Suppressor macrophage treated with lipopolysaccharide for 4 hours (primary cell): ENCODE data around the gene NIPA2.

Experiments used
- DNase-seq: peaks from one replicate; pipeline ENCODE4 v3.0.0-alpha.2; 2020

NIPA2 gene

GRCh38 chr15:22903961-22904534 lies 65.6 kb downstream of the NIPA2 start:
- no peak for DNase-seq

DNA sequence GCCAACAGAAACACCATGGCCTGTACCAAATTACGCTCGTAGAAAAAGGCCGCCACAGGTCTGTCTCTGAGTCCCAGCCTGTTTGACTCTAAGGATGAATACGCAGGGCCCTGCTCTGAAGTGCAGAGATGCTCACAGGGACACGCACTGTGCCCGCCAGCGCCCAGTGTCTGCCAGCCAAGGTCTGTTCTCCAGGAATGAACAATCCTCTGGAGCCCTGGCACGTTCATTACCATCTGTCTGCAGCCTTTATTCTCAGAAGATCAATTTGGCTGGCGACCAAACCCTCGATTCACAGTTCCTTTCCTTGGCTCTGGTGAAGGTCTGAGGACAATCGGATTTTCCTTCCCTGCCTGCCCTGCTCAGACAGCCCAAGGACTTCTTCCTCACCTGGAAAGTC lies 66.3 kb downstream of the NIPA2 start:
- DNase-seq: no peak

- DNase-seq: no peak
Measured at GRCh38 chr15:22907161-22907950, 68.9 kb downstream of the NIPA2 start.

DNA sequence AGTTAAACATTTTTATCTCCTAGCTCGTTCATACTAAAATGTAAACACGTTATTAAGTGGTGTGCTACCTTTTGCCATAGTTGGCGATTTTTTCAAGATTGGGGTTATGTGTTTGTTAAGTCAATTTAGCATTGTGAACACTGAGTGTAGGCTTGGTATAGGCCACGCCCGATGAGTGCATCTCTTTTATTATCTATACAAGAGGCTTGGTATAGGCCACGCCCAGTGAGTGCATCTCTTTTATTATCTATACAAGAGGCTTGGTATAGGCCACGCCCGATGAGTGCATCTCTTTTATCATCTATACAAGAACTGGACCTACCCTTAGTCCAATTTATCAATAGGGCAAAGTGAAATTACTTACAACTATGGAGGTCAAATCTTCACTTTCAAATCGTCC lies 70.4 kb downstream of the NIPA2 start:
- no peak for DNase-seq

- DNase-seq: no peak
Measured at GRCh38 chr15:22911306-22911705, 72.8 kb downstream of the NIPA2 start.

GRCh38 chr15:22912256-22912655 lies 73.8 kb downstream of the NIPA2 start:
- no peak for DNase-seq

- DNase-seq: no peak
Measured at GRCh38 chr15:22913646-22914380, 75.3 kb downstream of the NIPA2 start.

DNA sequence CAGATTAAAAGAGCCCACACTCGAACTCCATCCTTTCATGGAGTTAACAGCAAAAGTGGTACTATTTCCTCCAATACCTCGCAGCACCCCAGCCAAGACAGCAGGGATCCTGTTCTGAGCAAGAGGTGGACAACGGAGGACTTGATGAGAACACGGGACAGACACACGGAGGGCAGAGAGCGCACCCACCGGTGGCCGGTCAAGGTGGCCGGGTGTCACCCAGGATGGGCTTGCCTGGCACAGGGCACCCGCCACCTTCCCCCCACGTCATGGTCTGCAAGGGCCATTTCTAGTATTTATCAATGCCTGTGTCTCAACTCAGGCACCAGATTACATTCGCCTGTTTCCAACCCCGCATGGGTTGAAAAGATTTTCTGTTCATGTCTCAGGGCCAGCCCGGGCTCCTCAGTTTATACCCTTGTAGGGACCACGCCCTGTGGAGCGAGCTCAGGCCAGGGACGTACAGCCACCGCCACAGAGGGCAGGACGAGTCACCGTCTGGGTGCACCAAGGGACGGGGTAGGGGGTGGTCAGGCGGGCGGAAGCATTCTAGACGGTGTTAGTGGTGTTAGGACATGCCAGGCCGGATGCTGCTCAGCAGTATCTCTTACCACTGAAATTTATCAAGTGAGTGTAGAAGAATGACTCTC lies 77.5 kb downstream of the NIPA2 start:
- DNase-seq: no peak

- DNase-seq: no peak
Measured at GRCh38 chr15:22916606-22917350, 78.3 kb downstream of the NIPA2 start.

DNA sequence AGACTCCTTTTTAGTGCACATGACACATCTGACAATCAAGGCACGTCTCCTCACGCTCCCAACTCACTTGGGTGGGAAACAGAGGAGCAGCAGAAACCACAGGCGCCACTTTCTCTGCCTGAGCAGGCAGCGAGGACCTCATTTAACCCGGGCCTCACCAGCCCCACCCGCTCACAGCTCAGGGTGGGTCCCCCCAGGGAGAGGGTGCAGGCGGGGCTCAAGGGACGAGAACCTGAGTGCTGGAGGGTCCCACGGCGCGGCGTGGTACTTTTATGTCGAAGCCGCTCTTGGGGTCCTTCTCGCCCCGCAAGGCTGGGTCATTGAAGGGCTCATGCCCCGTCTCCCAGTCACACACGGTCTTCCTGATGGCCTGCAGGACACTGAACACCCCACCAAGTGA lies 79.1 kb downstream of the NIPA2 start:
- DNase-seq: no peak
